Measurements from ENCODE around the gene RARRES1. TPM values are rescaled to one million over a fixed set of nuclear protein-coding genes. Genes with fewer than 3 reads are reported as not detected.

RARRES1 gene
- total and polyA plus RNA-seq, 3 donors from 2014 or later: 0.24 to 9.7 (median 0.31) TPM

GRCh38 chr3:158777161-158777873 is 45.1 kb upstream of the RARRES1 start:
- Histone ChIP-seq H3K36me3 (ENCODE audit: low read depth, missing control alignments) (no peaks in the 10 kb centered on the region), H3K4me1 (peaks cover 14% of the 10 kb centered on the region), H3K4me3 (no peak overlapping the region), H3K27me3 (no peaks in the 10 kb centered on the region), H3K9me3 (no peaks in the 10 kb centered on the region), H3K27ac (no peak overlapping the region)
- DNase-seq: no peak
- no peak for TF ChIP-seq POLR2A (IDR thresholded peaks at IDR 0.05)
- no peak for TF ChIP-seq CTCF (IDR thresholded peaks at IDR 0.05)
- WGBS, 2 donors: 71 to 75% methylated on average over 3 of the region's 3 CpGs
- intact Hi-C loops (cut with DNase I; ENCODE audit: low total_unique reads): no loop called here

GRCh38 chr3:158776531-158776930 is 44.3 kb upstream of the RARRES1 start:
- H3K4me3 ChIP-seq: no peak overlapping the region
- intact Hi-C loops (cut with DNase I; ENCODE audit: low total_unique reads): no loop called here
- peaks cover 14% of the 10 kb centered on the region for H3K4me1 ChIP-seq
- WGBS, 2 donors: 73 to 94% methylated on average over 7 of the region's 7 CpGs
- TF ChIP-seq POLR2A (IDR thresholded peaks at IDR 0.05): no peak
- no peak for TF ChIP-seq CTCF (IDR thresholded peaks at IDR 0.05)
- no peak overlapping the region for H3K27ac ChIP-seq
- H3K27me3 ChIP-seq: no peaks in the 10 kb centered on the region
- DNase-seq: no peak
- H3K9me3 ChIP-seq: no peaks in the 10 kb centered on the region
- H3K36me3 ChIP-seq (ENCODE audit: low read depth, missing control alignments): no peaks in the 10 kb centered on the region

- H3K4me1 ChIP-seq: peaks cover 14% of the 10 kb centered on the region
- no peaks in the 10 kb centered on the region for H3K9me3 ChIP-seq
- no peaks in the 10 kb centered on the region for H3K27me3 ChIP-seq
- no peak for TF ChIP-seq CTCF (IDR thresholded peaks at IDR 0.05)
- no peak for TF ChIP-seq POLR2A (IDR thresholded peaks at IDR 0.05)
- H3K4me3 ChIP-seq: no peak overlapping the region
- intact Hi-C loops (cut with DNase I; ENCODE audit: low total_unique reads): no loop called here
- 83 to 88% methylated on average over 3 of the region's 3 CpGs for WGBS, 2 donors
- H3K27ac ChIP-seq: peak overlapping the region in 1 of 2 donors; percentile 13
- peak; percentile 78 for DNase-seq
- no peaks in the 10 kb centered on the region for H3K36me3 ChIP-seq (ENCODE audit: low read depth, missing control alignments)
Observed at GRCh38 chr3:158775426-158776410, 43.5 kb upstream of the RARRES1 start.

DNA sequence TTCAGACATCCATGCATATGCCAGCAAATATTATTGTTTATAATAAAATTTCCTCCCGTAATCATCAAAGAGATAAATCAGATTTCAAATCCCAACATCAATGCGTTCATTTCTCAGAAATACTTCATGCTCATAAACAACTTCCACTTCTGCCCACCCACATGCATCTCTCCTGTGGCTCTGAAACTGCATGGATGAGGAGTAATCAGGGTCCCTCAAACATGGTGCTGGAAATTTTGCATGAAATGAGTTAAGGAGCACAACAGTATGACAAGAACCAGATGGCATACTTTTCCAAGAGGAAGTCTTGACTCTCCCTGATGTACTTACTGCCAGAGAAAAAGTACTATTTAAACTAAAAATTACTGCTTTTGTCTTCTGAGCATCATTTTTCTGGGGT is 42.7 kb upstream of the RARRES1 start:
- H3K27me3 ChIP-seq: no peaks in the 10 kb centered on the region
- 68 to 87% methylated on average over 2 of the region's 2 CpGs for WGBS, 2 donors
- intact Hi-C loops (cut with DNase I; ENCODE audit: low total_unique reads): no loop called here
- H3K9me3 ChIP-seq: no peaks in the 10 kb centered on the region
- peaks cover 14% of the 10 kb centered on the region for H3K4me1 ChIP-seq
- DNase-seq: no peak
- no peak overlapping the region for H3K4me3 ChIP-seq
- no peak overlapping the region for H3K27ac ChIP-seq
- no peak for TF ChIP-seq CTCF (IDR thresholded peaks at IDR 0.05)
- no peak for TF ChIP-seq POLR2A (IDR thresholded peaks at IDR 0.05)
- H3K36me3 ChIP-seq (ENCODE audit: low read depth, missing control alignments): no peaks in the 10 kb centered on the region

All from testis (tissue), 3 donors.